ENCODE data around the gene THAP7. TPM values are rescaled to one million over a fixed set of nuclear protein-coding genes. Genes with fewer than 3 reads are reported as not detected.

The THAP7 gene
- total and polyA plus RNA-seq, 9 of the 15 experiments (the other 6 are each of a cell fraction or from before 2014, with no cell fraction given) = 7.9 to 263 (median 84.1) TPM

DNA sequence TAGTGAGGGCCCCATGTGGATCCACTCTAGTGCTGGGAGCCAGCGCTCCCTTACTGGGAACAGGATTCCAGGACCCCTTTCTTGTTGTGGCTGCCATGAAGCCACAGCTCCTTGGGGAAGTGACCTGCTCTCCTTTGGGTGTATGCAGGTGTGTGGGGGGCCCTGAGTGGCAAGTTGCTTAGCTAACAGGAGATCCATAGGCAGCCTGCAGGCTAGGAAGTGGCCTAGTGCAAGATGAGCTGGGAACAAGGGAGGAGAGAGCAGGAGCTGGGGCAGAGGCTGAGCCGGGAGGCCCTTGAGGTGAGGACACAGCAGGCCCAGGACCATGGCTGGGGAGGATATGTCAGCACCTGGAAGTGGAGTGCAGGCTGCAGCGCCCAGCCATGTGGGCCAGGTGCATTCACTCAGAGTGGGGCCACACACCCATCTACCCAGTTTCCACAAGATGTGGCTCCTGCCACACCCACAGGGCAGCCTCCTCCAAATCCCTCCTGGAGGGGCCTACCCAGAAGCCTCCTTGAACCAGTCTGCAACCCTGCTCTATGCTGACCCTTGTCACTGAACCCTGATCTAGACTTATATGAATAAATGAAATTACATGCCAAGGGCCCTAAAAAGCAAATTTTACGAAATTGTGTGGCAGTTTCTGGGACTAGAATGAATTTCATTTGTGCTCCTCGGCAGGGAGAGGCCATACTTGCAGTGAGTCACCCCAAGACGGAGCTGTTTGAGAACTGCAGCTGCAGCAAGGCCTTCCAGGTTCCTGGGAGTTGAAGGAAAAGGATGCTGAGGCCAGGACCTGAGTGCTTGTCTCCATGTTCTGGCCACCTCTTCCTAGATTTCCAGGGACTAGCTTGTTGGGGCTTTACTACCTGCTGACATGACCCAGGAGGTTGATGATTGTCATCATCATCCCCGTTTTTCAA, 3.2 kb downstream of the THAP7 start (continued):
- peak; percentile 39; the same call in 1 of the 2 replicates for TF ChIP-seq HIVEP1 (CRISPR knock-in tag; IDR thresholded peaks at IDR 0.05)
- TF ChIP-seq ELF4 (CRISPR knock-in tag; IDR thresholded peaks at IDR 0.05) = peak; percentile 75
- TF ChIP-seq NR2C1 (IDR thresholded peaks at IDR 0.05) = no peak
- TF ChIP-seq NR2C1 (tag; IDR thresholded peaks at IDR 0.05) = no peak
- TF ChIP-seq KDM5B (IDR thresholded peaks at IDR 0.05; ENCODE audit: insufficient replicate concordance, low read depth, low read length) = peak; percentile 57
- TF ChIP-seq SMAD3 (CRISPR knock-in tag; conservative IDR thresholded peaks at IDR 0.05) = no peak
- peak; percentile 71 for TF ChIP-seq ERF (CRISPR knock-in tag; IDR thresholded peaks at IDR 0.05)
- 0 out of 2 replicates have a peak, but pooled peaks have one; percentile 7 for TF ChIP-seq MYC (IDR thresholded peaks at IDR 0.05; ENCODE audit: low read depth, low read length)
- 0 out of 2 replicates have a peak, but pooled peaks have one; percentile 16 for TF ChIP-seq MYC (CRISPR knock-in tag; IDR thresholded peaks at IDR 0.05; ENCODE audit: borderline replicate concordance, low read depth)
- TF ChIP-seq MAFF (IDR thresholded peaks at IDR 0.05; ENCODE audit: low read length) = no peak
- TF ChIP-seq, protein P1, sequence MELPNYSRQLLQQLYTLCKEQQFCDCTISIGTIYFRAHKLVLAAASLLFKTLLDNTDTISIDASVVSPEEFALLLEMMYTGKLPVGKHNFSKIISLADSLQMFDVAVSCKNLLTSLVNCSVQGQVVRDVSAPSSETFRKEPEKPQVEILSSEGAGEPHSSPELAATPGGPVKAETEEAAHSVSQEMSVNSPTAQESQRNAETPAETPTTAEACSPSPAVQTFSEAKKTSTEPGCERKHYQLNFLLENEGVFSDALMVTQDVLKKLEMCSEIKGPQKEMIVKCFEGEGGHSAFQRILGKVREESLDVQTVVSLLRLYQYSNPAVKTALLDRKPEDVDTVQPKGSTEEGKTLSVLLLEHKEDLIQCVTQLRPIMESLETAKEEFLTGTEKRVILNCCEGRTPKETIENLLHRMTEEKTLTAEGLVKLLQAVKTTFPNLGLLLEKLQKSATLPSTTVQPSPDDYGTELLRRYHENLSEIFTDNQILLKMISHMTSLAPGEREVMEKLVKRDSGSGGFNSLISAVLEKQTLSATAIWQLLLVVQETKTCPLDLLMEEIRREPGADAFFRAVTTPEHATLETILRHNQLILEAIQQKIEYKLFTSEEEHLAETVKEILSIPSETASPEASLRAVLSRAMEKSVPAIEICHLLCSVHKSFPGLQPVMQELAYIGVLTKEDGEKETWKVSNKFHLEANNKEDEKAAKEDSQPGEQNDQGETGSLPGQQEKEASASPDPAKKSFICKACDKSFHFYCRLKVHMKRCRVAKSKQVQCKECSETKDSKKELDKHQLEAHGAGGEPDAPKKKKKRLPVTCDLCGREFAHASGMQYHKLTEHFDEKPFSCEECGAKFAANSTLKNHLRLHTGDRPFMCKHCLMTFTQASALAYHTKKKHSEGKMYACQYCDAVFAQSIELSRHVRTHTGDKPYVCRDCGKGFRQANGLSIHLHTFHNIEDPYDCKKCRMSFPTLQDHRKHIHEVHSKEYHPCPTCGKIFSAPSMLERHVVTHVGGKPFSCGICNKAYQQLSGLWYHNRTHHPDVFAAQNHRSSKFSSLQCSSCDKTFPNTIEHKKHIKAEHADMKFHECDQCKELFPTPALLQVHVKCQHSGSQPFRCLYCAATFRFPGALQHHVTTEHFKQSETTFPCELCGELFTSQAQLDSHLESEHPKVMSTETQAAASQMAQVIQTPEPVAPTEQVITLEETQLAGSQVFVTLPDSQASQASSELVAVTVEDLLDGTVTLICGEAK (IDR thresholded peaks at IDR 0.05) = no peak
- TF ChIP-seq, protein P1 (CRISPR knock-in tag; IDR thresholded peaks at IDR 0.05) = no peak
- TF ChIP-seq BCOR (IDR thresholded peaks at IDR 0.05) = no peak
- 0 out of 2 replicates have a peak, but pooled peaks have one; percentile 5 for TF ChIP-seq ZNF23 (CRISPR knock-in tag; IDR thresholded peaks at IDR 0.05)
- TF ChIP-seq, protein P2, sequence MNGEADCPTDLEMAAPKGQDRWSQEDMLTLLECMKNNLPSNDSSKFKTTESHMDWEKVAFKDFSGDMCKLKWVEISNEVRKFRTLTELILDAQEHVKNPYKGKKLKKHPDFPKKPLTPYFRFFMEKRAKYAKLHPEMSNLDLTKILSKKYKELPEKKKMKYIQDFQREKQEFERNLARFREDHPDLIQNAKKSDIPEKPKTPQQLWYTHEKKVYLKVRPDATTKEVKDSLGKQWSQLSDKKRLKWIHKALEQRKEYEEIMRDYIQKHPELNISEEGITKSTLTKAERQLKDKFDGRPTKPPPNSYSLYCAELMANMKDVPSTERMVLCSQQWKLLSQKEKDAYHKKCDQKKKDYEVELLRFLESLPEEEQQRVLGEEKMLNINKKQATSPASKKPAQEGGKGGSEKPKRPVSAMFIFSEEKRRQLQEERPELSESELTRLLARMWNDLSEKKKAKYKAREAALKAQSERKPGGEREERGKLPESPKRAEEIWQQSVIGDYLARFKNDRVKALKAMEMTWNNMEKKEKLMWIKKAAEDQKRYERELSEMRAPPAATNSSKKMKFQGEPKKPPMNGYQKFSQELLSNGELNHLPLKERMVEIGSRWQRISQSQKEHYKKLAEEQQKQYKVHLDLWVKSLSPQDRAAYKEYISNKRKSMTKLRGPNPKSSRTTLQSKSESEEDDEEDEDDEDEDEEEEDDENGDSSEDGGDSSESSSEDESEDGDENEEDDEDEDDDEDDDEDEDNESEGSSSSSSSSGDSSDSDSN (IDR thresholded peaks at IDR 0.05; ENCODE audit: borderline replicate concordance in 1 of 2, low read depth in 2 of 2, low read length in 2 of 2) = no peak
- TF ChIP-seq SIRT6 (IDR thresholded peaks at IDR 0.05; ENCODE audit: low read depth, low read length) = peak; percentile 38
- peak; percentile 74 for TF ChIP-seq CHD1 (IDR thresholded peaks at IDR 0.05; ENCODE audit: low read length)
